HepG2 (cell line): ENCODE measurements around the gene CLEC3A. TPM values are rescaled to one million over a fixed set of nuclear protein-coding genes. Genes with fewer than 3 reads are reported as not detected.

Experiments
- ATAC-seq: fragments of 200-7000 bp; cut with Tn5 transposase; 3 replicates; pipeline ENCODE4 v1.9.1; 2020; ENCODE audit warnings: mild to moderate bottlenecking, moderate library complexity
- BruUV-seq: library from RNA; stranded (reverse); fragments of 400-500 nt; replicated peaks from 2 replicates; lab custom pipeline; 2021; lab: Mats Ljungman, UMichigan
- CTCF ChIA-PET: fragments of 300-600 bp; formaldehyde crosslinking; extraction: SDS; loops from one replicate; lab custom pipeline; 2021; ENCODE audit warnings: low total read pairs, inconsistent platforms, low intra/inter-chr PET ratio; lab: Yijun Ruan, JAX
- POLR2A ChIA-PET: fragments of 350-600 bp; sonication (Branson Sonifier 250); formaldehyde crosslinking; loops from one replicate; lab custom pipeline; 2020; ENCODE audit warnings: antibody characterized with exemption, inconsistent platforms; lab: Yijun Ruan, JAX
- DNase-seq: peaks from one replicate; pipeline ENCODE4 v3.0.0-alpha.2; 2015; ENCODE audit warnings: low spot score
- FAIRE-seq: peaks from 3 replicates; lab custom pipeline; 2011; peaks lifted over from hg19 to GRCh38; lab: Jason Lieb, UNC
- H2AFZ ChIP-seq: one replicate; pipeline ENCODE4 v1.6.1; 2011; ENCODE audit warnings: low read length, inconsistent platforms
- H3K27ac ChIP-seq: fragments of 300-600 bp; 3 replicates; pipeline ENCODE4 v1.8.0; 2011; ENCODE audit warnings: mixed run types, mild to moderate bottlenecking, mixed read lengths, low read length, inconsistent platforms; ENCODE audit not compliant: insufficient read depth; ENCODE audit errors: extremely low read length
- H3K27me3 ChIP-seq, 2 experiments: fragments of 200-600 bp in 1 of 2; 2 replicates in 1 of 2; 3 replicates in 1 of 2; pipeline versions ENCODE4 v1.6.0 to v1.8.0; 2011; ENCODE audit warnings: low read length in 2 of 2, mild to moderate bottlenecking in 2 of 2, moderate library complexity in 2 of 2, inconsistent platforms in 1 of 2; ENCODE audit not compliant: insufficient read depth in 2 of 2, control insufficient read depth in 1 of 2
- H3K36me3 ChIP-seq, 2 experiments: fragments of 200-600 bp in 1 of 2; replicated peaks in 1 of 2; 2 replicates in 1 of 2; 3 replicates in 1 of 2; pipeline versions ENCODE4 v1.5.1 to v1.8.0; 2011; ENCODE audit warnings: low read length in 2 of 2, inconsistent platforms in 1 of 2; ENCODE audit not compliant: insufficient read depth in 2 of 2, control insufficient read depth in 1 of 2
- H3K4me1 ChIP-seq: 2 replicates; pipeline ENCODE4 v1.5.1; 2012; ENCODE audit warnings: low read length, inconsistent platforms; ENCODE audit not compliant: insufficient read depth
- H3K4me2 ChIP-seq: 2 replicates; pipeline ENCODE4 v1.6.0; 2011; ENCODE audit warnings: low read depth, low read length, inconsistent platforms
- H3K4me3 ChIP-seq, 3 experiments: fragments of 200-600 bp in 1 of 3; sonication (generic), shearing (Covaris generic) in 1 of 3; replicated peaks in 1 of 3; 2 replicates each; pipeline ENCODE4 v1.5.1; 2011 to 2016; ENCODE audit warnings: low read length in 3 of 3, inconsistent platforms in 2 of 3, low read depth in 2 of 3, mild to moderate bottlenecking in 2 of 3, control low read depth in 1 of 3, mixed read lengths in 1 of 3; ENCODE audit not compliant: insufficient read depth in 1 of 3
- H3K79me2 ChIP-seq: one replicate; pipeline ENCODE4 v1.6.1; 2011; ENCODE audit warnings: low read length, inconsistent platforms; ENCODE audit not compliant: insufficient read depth
- H3K9ac ChIP-seq: 2 replicates; pipeline ENCODE4 v1.6.0; 2011; ENCODE audit warnings: mild to moderate bottlenecking, low read depth, low read length, inconsistent platforms; ENCODE audit not compliant: insufficient read depth
- H3K9me3 ChIP-seq: 2 replicates; pipeline ENCODE4 v1.5.1; 2012; ENCODE audit warnings: mild to moderate bottlenecking, low read length
- H4K20me1 ChIP-seq: 2 replicates; pipeline ENCODE4 v1.6.0; 2011; ENCODE audit warnings: inconsistent platforms, mild to moderate bottlenecking, low read length, moderate library complexity; ENCODE audit not compliant: insufficient read depth
- HCFC1 ChIP-seq: fragments of 150-350 bp; IDR thresholded peaks from 2 replicates; pipeline ENCODE4 v1.6.1; 2014; ENCODE audit warnings: low read depth, low read length
- RAD51 ChIP-seq: fragments of 450-650 bp; IDR thresholded peaks from 2 replicates; pipeline ENCODE4 v1.6.1; 2016; ENCODE audit warnings: borderline replicate concordance
- REXO4 ChIP-seq: sonication (generic); formaldehyde crosslinking; IDR thresholded peaks from 2 replicates; pipeline ENCODE4 v1.8.0; 2022; ENCODE audit warnings: missing genetic modification reagents, mild to moderate bottlenecking, borderline replicate concordance
- SMARCE1 ChIP-seq: fragments of 450-650 bp; IDR thresholded peaks from 2 replicates; pipeline ENCODE4 v1.6.1; 2017; ENCODE audit warnings: borderline replicate concordance
- SRSF9 ChIP-seq: fragments of 200-400 bp; formaldehyde crosslinking; IDR thresholded peaks from 2 replicates; pipeline ENCODE4 v1.6.1; 2018; ENCODE audit warnings: borderline replicate concordance, mild to moderate bottlenecking, low read depth, low read length; ENCODE audit not compliant: insufficient read depth, poor library complexity, severe bottlenecking
- U2AF1 ChIP-seq: fragments of 200-400 bp; formaldehyde crosslinking; optimal IDR thresholded peaks from 2 replicates; pipeline ENCODE3; 2017; ENCODE audit warnings: mild to moderate bottlenecking, low read depth, low read length
- ZNF17 ChIP-seq: sonication (generic); formaldehyde crosslinking; IDR thresholded peaks from 2 replicates; pipeline ENCODE4 v1.5.0; 2020; ENCODE audit warnings: mild to moderate bottlenecking, missing genetic modification reagents
- in situ Hi-C: cut with HindIII; loops from 2 replicates; pipeline ENCODE4 v1.10.0; 2017; ENCODE audit warnings: low pct_unique_long_range_greater_than_20kb; ENCODE audit not compliant: extremely low pct_ligation_motif_present
- intact Hi-C: fragments of 100-400 bp; cut with micrococcal nuclease; formaldehyde crosslinking; loops from one replicate; pipeline ENCODE4 v1.10.0; 2022; ENCODE audit not compliant: unreplicated experiment
- polyA plus RNA-seq, 8 experiments: library from polyadenylated mRNA; depleted of rRNA in 3 of 8; stranded (reverse) in 7 of 8; unstranded in 1 of 8; fragments of >200 nt; fragmentation: Illumina TruSeq in 4 of 8; extraction: Trizol in 4 of 8; gene quantifications; 2 replicates each; pipeline versions ENCODE4 v1.2.1 to v1.2.3, GENCODE V29; 2011 to 2016; ENCODE audit warnings: low read depth in 4 of 8, missing spikeins in 1 of 8, mixed read lengths in 1 of 8; ENCODE audit not compliant: insufficient read depth in 1 of 8
- total RNA-seq, 5 experiments: library from RNA; depleted of rRNA; stranded (reverse); fragments of >200 nt; fragmentation: Illumina TruSeq; extraction: Trizol; gene quantifications; 2 replicates each; pipeline ENCODE4 v1.2.3, GENCODE V29; 2016; ENCODE audit warnings: low read depth in 1 of 5
- TF ChIP-seq, protein P1 (sequence below): sonication (generic); formaldehyde crosslinking; IDR thresholded peaks from 2 replicates; pipeline ENCODE4 v1.4.0; 2020; ENCODE audit warnings: missing genetic modification reagents
- TF ChIP-seq, protein P2 (sequence below): sonication (generic); formaldehyde crosslinking; IDR thresholded peaks from 2 replicates; pipeline ENCODE4 v1.5.1; 2020; ENCODE audit warnings: missing genetic modification reagents, mild to moderate bottlenecking, borderline replicate concordance

Gene CLEC3A
- total and polyA plus RNA-seq, 2 of the 13 experiments (the other 11 are each of a cell fraction or from before 2014, with no cell fraction given) = not detected

DNA sequence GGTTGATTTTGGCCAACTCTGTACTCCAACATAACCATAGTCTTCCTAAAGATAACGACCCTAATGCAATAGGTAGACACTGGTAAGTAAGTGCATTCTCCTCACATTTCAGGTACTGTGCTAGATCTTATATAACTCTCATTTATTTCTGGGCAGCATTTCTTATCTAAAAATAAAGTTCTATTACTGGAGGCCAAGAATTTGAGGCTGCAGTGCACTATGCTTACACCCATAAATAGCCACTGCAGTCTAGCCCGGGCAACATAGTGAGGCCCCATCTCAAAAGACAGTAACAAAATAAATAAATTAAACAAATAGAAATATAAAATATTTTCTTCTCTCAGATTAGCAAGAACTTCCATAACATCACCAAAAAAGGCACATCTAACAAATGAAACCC, 12.7 kb downstream of the CLEC3A start (continued):
- TF ChIP-seq, protein P1, sequence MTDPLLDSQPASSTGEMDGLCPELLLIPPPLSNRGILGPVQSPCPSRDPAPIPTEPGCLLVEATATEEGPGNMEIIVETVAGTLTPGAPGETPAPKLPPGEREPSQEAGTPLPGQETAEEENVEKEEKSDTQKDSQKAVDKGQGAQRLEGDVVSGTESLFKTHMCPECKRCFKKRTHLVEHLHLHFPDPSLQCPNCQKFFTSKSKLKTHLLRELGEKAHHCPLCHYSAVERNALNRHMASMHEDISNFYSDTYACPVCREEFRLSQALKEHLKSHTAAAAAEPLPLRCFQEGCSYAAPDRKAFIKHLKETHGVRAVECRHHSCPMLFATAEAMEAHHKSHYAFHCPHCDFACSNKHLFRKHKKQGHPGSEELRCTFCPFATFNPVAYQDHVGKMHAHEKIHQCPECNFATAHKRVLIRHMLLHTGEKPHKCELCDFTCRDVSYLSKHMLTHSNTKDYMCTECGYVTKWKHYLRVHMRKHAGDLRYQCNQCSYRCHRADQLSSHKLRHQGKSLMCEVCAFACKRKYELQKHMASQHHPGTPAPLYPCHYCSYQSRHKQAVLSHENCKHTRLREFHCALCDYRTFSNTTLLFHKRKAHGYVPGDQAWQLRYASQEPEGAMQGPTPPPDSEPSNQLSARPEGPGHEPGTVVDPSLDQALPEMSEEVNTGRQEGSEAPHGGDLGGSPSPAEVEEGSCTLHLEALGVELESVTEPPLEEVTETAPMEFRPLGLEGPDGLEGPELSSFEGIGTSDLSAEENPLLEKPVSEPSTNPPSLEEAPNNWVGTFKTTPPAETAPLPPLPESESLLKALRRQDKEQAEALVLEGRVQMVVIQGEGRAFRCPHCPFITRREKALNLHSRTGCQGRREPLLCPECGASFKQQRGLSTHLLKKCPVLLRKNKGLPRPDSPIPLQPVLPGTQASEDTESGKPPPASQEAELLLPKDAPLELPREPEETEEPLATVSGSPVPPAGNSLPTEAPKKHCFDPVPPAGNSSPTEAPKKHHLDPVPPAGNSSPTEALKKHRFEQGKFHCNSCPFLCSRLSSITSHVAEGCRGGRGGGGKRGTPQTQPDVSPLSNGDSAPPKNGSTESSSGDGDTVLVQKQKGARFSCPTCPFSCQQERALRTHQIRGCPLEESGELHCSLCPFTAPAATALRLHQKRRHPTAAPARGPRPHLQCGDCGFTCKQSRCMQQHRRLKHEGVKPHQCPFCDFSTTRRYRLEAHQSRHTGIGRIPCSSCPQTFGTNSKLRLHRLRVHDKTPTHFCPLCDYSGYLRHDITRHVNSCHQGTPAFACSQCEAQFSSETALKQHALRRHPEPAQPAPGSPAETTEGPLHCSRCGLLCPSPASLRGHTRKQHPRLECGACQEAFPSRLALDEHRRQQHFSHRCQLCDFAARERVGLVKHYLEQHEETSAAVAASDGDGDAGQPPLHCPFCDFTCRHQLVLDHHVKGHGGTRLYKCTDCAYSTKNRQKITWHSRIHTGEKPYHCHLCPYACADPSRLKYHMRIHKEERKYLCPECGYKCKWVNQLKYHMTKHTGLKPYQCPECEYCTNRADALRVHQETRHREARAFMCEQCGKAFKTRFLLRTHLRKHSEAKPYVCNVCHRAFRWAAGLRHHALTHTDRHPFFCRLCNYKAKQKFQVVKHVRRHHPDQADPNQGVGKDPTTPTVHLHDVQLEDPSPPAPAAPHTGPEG (CRISPR knock-in tag) = no peak
- no peak for TF ChIP-seq U2AF1
- TF ChIP-seq HCFC1 = no peak
- no peak for TF ChIP-seq SMARCE1
- TF ChIP-seq, protein P2, sequence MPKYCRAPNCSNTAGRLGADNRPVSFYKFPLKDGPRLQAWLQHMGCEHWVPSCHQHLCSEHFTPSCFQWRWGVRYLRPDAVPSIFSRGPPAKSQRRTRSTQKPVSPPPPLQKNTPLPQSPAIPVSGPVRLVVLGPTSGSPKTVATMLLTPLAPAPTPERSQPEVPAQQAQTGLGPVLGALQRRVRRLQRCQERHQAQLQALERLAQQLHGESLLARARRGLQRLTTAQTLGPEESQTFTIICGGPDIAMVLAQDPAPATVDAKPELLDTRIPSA (CRISPR knock-in tag) = no peak
- TF ChIP-seq RAD51 = no peak

DNA sequence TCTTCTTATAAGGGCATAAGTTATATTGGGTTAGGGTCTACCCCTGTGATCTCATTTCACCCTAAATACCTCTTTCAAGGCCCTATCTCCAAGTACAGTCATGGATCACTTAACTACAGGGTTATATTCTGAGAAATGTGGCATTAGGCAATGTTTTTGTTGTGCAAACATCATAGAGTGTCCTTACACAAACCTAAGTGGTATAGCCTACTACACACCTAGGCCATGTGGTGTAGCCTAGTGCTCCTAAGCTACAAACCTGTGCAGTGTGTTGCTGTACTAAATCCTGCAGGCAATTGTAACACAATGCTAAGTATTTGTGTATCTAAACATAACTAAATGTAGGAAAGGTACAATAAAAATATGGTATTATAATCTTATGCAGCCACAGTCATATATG, 18.0 kb downstream of the CLEC3A start:
- Histone ChIP-seq H3K9ac (no peak overlapping the region), H3K4me3 (no peak overlapping the region), H3K27me3 (no peaks in the 10 kb centered on the region; a peak in 1 of 5 replicates), H2AFZ (no peak overlapping the region), H3K4me1 (no peaks in the 10 kb centered on the region), H3K27ac (no peak overlapping the region), H3K79me2 (no peaks in the 10 kb centered on the region), H3K9me3 (no peaks in the 10 kb centered on the region), H4K20me1 (no peaks in the 10 kb centered on the region), H3K36me3 (no peaks in the 10 kb centered on the region), H3K4me2 (no peak overlapping the region)
- intact Hi-C loops = no loop called here
- ATAC-seq (no peak), FAIRE-seq (no peak), DNase-seq (no peak)
- TF ChIP-seq REXO4 = no peak
- TF ChIP-seq ZNF17 (CRISPR knock-in tag) = no peak
- no peak for TF ChIP-seq SRSF9
- CTCF ChIA-PET = no interaction called here
- BruUV-seq = no TSS peak
- POLR2A ChIA-PET = no interaction called here
- in situ Hi-C loops = no loop called here
